GM18511 (cell line): ENCODE results near the gene PACS1.
"Not testable (repeated sequence)": the region's sequence is repeated elsewhere in the genome, so short reads cannot be mapped to it uniquely, and the experiment has no call there.

Source experiments
- ATAC-seq: cut with Tn5 transposase; IDR thresholded peaks from one replicate; pipeline ENCODE4 v1.9.1; 2021; ENCODE audit warnings: mild to moderate bottlenecking, moderate library complexity; ENCODE audit not compliant: unreplicated experiment

Gene PACS1

DNA sequence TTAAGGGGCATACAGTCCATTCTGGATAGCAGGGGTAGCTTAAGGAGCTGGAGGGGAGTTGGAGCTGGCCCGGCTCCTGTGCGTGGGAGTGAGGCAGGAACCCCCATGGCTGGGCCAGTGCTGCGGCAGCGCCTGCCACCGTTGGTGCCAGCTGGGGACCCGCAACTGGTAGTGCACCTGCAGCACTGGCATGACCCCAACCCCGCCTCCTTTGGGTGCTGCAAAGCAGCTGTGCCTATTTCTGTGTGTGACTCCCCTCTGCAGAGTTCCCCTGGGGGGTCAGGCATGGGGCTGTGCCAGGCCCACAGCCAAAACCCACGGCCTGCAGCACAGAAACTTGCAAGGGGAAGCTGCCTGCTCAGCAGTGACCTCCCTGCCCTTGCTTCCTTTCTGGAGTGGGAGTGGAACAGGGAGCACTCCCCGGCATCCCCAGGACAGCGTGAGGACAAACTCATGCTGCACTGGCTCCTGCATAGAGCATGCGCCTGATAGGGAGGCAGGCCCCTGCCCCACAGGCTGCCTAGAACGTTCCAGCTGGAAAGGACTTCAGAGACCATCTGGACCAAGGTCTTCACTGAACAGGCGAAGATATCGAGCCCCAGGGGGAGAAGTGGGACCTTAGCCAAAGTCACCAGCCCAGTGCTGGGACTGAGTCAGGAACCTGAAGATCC, 172.2 kb downstream of the PACS1 start:
- no peak for ATAC-seq

DNA sequence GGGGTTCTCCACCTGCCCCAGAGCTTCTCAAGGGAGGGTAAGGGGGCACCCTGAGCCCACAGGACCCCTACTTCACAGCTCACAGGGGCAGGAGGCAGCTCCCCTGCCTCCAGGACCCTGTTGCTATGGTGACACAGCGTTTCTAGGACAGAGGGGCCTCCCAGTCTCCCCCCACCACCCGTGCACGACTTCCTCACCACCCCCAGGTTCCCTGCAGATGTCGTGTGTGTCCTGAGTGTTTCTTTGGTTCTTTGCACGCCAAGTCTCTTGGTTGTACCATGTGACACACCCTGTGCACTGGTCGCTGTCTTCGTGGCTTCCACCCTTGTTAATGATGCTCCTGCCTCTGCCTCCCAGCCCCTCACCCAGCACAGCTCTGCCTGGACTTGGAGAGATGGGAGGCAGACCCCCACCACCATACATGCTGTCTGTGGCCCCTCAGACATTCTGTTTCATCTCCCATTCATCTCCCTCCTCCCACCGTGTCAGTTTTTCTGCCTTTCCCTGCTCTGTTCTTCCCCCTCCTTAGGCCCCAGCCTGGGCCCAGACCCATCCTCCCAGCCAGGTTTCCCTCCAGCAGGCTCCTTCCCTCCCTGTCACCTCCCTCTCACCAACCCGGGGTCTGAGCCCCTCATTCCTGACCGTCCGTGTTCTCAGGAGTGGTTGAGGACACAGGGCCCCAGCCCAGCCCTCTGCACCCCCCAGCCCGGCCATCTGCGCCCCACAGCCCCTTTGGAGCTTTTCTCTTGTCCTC, 173.9 kb downstream of the PACS1 start:
- ATAC-seq: no peak

DNA sequence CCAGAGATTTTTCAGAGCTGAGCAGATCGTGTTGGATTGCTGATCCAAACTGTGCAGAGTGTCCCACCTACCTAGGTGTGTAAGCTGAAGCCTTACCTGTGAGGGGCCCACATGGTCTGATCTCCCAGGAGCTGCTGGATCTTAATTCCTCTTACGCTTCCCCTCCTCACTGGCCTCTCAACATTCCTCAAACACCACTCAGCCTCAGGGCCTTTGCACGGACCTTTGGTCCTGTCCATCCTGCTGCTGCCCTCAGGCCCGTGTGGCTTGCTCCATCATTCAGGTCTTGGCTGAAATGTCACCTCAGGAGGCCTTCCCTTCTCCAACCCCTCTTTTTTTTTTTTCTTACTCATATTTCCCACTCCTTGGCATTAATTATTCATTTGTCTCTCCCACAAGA, 177.2 kb downstream of the PACS1 start:
- ATAC-seq: no peak

DNA sequence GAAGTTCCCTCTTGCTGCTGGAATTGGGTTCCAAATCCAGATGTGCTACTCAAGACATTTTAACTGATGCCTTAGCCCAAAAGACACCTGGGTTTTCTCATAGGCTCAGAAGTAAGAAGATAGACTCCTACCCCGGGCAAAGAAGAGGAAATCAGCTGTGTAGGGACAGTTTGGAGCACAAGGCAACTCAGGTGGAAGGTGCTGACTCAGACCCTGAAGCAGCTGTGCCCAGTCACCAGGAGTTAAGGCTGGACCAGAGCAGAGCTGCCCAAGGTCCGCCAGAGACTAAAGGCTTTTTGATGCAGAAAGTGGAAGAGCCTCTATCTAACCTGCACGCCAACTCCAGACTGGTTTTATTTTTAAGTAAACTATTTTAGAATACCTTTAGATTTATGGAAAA, 177.7 kb downstream of the PACS1 start:
- ATAC-seq: no peak

DNA sequence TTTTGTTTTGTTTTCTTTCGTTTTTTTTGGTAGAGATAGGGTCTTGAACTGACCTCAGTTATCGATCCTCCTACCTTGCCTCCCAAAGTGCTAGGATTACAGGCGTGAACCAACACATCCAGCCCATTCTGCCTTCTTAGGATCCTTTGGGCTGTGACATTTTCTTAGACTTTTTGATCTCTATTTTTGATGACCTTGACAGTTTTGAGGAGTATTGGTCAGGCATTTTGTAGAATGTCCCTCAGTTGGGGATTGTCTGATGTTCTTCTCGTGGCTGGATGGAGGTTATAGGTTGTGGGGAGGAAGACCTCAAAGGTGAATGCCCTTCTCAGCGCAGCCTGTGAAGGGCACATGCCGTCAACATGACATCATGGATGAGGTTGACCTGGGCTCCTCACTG, 178.8 kb downstream of the PACS1 start:
- ATAC-seq: no peak

DNA sequence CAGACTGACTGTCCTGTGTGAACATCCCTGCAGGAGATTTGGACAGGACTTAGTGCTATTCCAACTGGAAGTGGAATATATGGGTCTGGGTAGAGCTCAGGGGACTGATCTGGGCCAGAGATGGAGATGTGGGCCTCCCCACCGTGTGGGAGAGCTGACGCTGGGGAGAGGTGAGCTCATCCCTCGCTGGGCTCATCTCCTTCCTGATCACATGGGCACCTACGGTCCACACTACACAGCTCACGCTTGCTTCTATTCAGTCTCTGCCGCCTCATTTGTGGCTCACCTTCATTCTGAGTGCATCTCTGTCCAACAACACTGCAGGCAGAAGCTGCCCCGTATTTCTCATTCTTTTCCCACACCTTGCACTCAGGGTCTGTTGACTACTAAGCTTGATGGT, 181.7 kb downstream of the PACS1 start:
- ATAC-seq: no peak

DNA sequence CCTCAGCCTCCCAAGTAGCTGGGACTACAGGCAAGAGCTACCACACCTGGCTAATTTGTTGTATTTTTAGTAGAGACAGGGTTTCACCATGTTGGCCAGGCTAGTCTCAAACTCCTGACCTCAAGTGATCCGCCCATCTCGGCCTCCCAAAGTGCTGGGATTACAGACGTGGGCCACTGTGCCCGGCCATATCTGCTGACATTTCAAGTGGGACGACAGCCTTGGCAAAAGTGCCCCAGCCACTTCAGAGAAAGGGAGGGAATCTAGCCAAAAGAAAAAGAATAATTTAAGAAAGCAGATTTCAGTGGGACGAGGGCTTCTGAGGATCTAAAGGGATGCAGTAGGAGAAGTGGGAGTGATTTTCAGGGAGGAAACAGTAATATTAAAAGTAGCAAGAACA, 183.0 kb downstream of the PACS1 start:
- not testable (repeated sequence) for ATAC-seq

DNA sequence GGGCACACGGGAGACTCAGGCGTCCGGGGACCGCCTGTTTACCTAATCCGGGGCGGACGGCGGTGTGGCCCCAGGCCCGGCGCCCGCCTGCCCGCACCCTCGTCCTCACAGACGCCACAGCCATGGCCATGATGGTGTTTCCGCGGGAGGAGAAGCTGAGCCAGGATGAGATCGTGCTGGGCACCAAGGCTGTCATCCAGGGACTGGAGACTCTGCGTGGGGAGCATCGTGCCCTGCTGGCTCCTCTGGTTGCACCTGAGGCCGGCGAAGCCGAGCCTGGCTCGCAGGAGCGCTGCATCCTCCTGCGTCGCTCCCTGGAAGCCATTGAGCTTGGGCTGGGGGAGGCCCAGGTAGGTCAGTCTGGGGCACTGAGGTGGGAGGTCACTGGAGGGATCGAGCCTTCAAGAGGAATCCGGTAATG, 188.4 kb downstream of the PACS1 start:
- no peak for ATAC-seq

DNA sequence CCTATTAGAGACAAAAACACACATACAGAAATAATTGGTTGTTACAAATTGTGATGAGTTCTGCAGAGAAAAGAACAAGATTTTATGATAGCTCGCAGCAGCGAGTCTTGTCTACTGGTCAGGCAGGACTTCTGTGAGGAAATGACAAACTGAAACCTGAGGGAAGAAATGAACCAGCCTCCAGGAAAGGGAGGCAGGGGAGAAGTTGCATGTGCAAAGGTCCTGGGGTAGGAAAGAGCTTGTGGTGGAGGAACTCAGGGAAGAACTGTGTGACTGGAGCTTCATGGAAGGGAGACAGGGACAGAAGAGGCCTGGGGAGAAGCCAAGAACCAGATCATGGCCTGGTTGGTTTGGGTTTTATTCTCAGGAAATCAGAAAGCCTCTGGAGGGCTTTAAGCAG, 189.2 kb downstream of the PACS1 start:
- no peak for ATAC-seq

DNA sequence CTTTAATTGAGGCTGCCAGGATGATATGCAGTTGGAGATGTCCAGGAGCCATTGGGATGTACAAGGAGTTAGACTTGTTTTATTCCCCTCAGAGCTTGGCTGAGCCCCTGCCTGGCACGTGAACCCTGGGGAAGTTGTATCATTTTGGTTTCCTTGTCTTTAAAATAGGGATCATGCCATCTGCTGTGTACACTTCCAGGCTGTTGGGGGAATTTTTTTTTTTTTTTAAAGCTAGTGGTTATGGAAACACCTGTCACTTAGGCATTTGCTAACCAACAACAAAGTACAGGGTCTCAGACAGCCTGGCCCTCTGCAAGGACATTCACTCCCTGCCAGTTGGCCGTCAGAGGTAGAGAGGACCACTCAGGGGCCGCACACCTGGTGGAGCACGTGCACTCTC, 189.9 kb downstream of the PACS1 start:
- no peak for ATAC-seq

DNA sequence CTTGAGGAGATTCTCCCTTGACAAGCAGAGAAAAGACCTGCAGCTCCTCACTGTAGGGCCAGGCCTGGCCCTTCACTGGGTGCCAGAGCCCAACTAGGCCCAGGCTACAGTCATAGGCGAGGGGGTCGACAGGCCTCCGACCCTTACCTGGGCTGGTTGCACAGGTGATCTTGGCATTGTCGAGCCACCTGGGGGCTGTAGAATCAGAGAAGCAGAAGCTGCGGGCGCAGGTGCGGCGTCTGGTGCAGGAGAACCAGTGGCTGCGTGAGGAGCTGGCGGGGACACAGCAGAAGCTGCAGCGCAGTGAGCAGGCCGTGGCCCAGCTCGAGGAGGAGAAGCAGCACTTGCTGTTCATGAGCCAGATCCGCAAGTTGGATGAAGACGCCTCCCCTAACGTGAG, 191.5 kb downstream of the PACS1 start:
- ATAC-seq: no peak

DNA sequence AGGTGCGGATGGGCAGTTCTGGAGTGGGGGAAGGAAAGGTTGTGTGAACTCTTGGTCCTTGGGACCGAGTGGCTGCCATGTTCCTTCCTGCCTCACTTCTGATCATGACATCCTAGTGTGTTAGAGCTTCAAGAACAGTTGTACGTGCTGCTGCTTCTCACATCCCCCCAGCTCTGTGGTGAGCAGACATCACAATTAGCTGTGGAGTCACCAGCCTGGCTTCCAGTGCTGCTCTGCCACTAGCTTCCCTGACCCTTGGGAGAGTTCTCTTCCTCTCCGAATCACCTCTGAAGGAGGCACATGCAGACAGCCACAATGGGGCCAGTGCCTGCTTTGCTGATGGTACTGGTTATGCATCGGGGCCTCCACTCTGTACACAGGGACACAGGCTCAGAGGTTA, 192.1 kb downstream of the PACS1 start:
- ATAC-seq: no peak

DNA sequence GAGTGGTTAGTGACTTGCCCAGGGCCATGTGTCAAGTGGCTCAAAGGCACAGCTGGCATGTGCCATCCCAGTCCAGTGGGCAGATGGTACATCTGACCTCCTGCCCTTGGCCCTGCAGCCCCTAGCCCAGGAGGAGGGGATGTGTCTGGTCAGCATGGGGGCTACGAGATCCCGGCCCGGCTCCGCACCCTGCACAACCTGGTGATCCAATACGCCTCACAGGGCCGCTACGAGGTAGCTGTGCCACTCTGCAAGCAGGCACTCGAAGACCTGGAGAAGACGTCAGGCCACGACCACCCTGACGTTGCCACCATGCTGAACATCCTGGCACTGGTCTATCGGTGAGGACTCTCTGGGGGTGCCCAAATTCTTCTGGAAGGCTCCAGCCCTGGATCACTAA, 192.6 kb downstream of the PACS1 start:
- no peak for ATAC-seq

DNA sequence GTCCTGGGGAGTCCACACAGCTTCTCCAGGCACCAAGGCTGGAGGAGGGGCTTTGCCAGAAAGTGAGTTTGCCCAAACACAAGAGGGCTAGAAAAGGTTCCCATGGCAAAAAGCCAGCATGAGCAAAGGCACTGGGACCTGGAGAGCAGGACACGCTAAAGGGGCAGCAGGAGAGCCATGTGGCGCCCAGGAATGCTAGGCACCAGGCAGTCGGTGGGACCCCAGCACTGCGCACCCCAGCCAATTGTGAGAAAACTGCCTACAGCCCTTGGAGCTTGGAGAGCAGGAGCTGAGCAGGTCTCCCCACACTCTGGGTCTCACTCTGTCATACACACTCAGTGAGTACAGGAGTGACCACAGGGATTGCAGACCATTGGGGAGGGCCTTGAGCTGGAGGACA, 193.2 kb downstream of the PACS1 start:
- ATAC-seq: no peak

DNA sequence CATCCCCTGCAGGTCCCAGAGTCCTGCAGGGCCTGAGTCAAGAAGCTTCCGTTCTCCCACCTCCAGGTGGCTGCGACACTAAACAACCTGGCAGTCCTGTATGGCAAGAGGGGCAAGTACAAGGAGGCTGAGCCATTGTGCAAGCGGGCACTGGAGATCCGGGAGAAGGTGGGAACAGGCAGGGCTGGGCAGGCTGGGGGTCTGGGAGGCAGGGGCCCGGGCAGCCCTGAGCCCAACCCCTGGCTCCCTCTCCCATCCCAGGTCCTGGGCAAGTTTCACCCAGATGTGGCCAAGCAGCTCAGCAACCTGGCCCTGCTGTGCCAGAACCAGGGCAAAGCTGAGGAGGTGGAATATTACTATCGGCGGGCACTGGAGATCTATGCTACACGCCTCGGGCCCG, 193.7 kb downstream of the PACS1 start:
- no peak for ATAC-seq

DNA sequence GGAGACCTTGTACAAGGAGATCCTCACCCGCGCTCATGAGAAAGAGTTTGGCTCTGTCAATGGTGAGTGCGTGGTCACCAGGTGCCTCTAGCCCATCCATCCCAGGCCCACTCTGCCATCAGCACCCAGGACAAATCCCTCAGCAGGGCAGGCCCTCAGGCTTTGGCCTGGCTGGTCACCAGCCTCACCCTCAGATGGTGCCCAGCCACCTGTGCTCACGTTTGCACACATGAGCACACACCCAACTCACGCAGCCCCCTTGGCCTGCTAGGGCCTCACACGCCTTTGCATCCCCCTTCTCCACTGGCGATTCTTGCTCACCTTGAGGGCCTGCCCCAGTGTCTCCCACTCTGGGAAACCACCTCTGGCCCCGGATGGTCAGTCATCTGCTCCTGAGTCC, 194.3 kb downstream of the PACS1 start:
- no peak for ATAC-seq

DNA sequence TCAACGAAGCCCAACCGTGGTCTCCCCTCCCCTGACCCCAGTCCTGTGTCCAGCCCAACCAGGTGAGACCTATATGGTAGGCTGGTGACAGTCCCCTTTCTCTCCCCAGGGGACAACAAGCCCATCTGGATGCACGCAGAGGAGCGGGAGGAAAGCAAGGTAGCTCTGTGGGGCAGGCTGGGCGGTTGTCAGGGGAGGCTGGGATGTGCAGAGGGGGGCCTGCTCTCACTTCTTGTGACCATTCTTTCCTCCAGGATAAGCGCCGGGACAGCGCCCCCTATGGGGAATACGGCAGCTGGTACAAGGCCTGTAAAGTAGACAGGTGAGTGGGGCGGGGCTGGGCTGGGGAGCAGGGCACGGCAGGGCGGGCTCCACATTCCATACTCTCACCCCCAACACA, 194.8 kb downstream of the PACS1 start:
- no peak for ATAC-seq

DNA sequence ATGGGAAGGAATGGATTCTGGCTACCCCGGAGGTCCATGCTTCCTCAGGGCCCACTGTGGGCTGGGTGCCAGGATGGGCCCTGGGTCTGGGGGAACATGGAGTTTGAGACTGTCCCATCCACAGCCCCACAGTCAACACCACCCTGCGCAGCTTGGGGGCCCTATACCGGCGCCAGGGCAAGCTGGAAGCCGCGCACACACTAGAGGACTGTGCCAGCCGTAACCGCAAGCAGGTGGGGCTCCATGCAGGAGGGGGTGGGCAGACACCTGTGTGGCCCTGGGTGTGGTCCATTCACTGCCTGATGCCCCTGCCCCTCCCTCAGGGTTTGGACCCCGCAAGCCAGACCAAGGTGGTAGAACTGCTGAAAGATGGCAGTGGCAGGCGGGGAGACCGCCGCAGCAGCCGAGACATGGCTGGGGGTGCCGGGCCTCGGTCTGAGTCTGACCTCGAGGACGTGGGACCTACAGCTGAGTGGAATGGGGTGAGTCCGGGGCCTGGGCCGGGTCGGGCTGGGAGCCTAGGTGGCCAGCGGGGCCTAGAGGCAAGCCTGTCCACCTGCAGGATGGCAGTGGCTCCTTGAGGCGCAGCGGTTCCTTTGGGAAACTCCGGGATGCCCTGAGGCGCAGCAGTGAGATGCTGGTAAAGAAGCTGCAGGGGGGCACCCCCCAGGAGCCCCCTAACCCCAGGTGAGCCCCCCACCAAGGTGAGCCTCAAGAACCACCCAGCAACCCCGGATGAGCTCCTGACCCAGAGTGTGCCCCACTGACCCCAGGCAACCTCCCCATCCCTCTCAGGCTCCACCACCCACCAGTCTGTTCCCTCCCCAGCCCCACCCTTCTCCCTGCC, 195.7 kb downstream of the PACS1 start:
- ATAC-seq: no peak

DNA sequence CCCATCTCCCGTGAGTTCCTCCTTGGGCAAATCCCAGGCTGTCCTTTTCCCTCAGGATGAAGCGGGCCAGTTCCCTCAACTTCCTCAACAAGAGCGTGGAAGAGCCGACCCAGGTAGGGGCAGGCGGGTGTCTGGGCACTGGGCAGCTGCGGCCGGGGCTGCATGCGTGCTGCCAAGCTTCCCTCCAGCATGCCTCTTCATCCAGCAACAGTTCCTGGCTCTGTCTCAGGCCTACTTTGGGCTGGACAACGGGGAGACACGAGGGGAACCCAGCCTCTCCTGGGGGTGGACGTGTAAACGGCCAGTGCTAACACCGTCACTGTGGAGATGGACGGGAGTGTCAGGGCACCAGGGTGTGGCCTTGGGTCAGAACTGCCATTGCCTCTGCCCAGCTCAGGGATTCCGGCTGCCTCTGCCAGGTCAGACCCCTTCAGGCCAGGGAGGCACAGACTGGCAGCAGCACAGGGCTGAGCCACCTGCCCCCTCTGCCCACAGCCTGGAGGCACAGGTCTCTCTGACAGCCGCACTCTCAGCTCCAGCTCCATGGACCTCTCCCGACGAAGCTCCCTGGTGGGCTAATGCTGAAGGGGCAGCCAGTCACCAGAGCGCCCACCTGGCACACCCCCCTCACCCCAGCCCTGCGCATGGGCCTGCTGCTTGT, 196.4 kb downstream of the PACS1 start:
- no peak for ATAC-seq

DNA sequence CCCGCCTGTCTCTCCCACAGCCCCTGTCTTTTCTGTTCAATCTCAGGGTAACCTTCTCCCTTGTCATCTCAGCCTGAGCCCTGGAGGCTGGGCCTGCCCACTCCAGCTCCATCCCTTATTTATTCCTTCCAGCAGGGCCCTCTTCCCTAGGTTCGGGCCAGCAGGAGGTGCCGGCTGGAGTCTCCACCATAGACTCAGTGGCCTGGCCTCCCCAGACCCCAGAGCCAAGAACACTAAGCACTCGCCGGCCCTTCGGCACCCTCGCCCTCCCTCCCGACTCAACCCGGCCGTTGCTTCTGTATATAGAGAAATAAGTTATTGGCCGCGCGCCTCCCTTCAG, 196.9 kb downstream of the PACS1 start:
- no peak for ATAC-seq
